GM12878 (cell line): Measurements from ENCODE around the gene MAML2. TPM values are rescaled to one million over a fixed set of nuclear protein-coding genes. Genes with fewer than 3 reads are reported as not detected.

ENCODE experiments used
- ATAC-seq: fragments of 200-7000 bp; cut with Tn5 transposase; 3 replicates; pipeline ENCODE4 v1.9.1; 2020; ENCODE audit warnings: mild to moderate bottlenecking, moderate library complexity
- BruUV-seq: library from RNA; stranded (reverse); fragments of 400-500 nt; replicated peaks from 2 replicates; lab custom pipeline; 2021; lab: Mats Ljungman, UMichigan
- CTCF ChIA-PET: fragments of 300-600 bp; sonication (Branson Sonifier 250); formaldehyde crosslinking; extraction: SDS; loops from one replicate; lab custom pipeline; 2021; ENCODE audit warnings: inconsistent platforms; lab: Yijun Ruan, JAX
- POLR2A ChIA-PET: fragments of 350-600 bp; formaldehyde crosslinking; extraction: SDS; loops from one replicate; lab custom pipeline; 2021; ENCODE audit warnings: inconsistent platforms; lab: Charles Lee
- RAD21 ChIA-PET: fragments of 300-600 bp; sonication (Branson Sonifier 250); formaldehyde crosslinking; loops from one replicate; lab custom pipeline; 2023; ENCODE audit warnings: antibody characterized with exemption; ENCODE audit not compliant: unreplicated experiment; lab: Charles Lee
- SMC1A ChIA-PET: fragments of 300-600 bp; sonication (Branson Sonifier 250); formaldehyde crosslinking; loops from one replicate; lab custom pipeline; 2023; ENCODE audit not compliant: unreplicated experiment, uncharacterized antibody; lab: Charles Lee
- DNase-seq: peaks from one replicate; pipeline ENCODE4 v3.0.0-alpha.2; 2011; ENCODE audit warnings: low read depth, low spot score
- FAIRE-seq: peaks from 3 replicates; lab custom pipeline; 2011; peaks lifted over from hg19 to GRCh38; lab: Jason Lieb, UNC
- H2AFZ ChIP-seq: 2 replicates; pipeline ENCODE4 v1.6.0; 2011; ENCODE audit warnings: low read depth, low read length, control low read depth; ENCODE audit not compliant: control insufficient read depth
- H3K27ac ChIP-seq: 2 replicates; pipeline ENCODE4 v1.5.1; 2011; ENCODE audit warnings: control low read depth; ENCODE audit not compliant: control insufficient read depth, insufficient read depth
- H3K27me3 ChIP-seq, 2 experiments: replicated peaks in 1 of 2; 2 replicates each; pipeline versions ENCODE4 v1.6.0 to v1.6.1; 2011; ENCODE audit warnings: low read length in 1 of 2; ENCODE audit not compliant: control insufficient read depth in 2 of 2, insufficient read depth in 2 of 2
- H3K36me3 ChIP-seq, 2 experiments: 2 replicates each; pipeline ENCODE4 v1.5.1; 2011; ENCODE audit warnings: low read length in 1 of 2; ENCODE audit not compliant: control insufficient read depth in 2 of 2, insufficient read depth in 2 of 2
- H3K4me1 ChIP-seq: 2 replicates; pipeline ENCODE4 v1.6.1; 2011; ENCODE audit warnings: mild to moderate bottlenecking, low read length, moderate library complexity, mixed read lengths; ENCODE audit not compliant: control insufficient read depth, insufficient read depth
- H3K4me2 ChIP-seq: 2 replicates; pipeline ENCODE4 v1.6.0; 2011; ENCODE audit warnings: control low read depth; ENCODE audit not compliant: control insufficient read depth, insufficient read depth
- H3K4me3 ChIP-seq: fragments of 200-600 bp; sonication (generic); 2 replicates; pipeline ENCODE4 v1.5.1; 2016
- H3K79me2 ChIP-seq: 2 replicates; pipeline ENCODE4 v1.6.0; 2011; ENCODE audit warnings: low read length; ENCODE audit not compliant: control insufficient read depth, insufficient read depth
- H3K9ac ChIP-seq: 2 replicates; pipeline ENCODE4 v1.8.0; 2011; ENCODE audit warnings: low read length, control low read depth, mixed read lengths; ENCODE audit not compliant: control insufficient read depth, insufficient read depth
- H3K9me3 ChIP-seq: replicated peaks from 3 replicates; pipeline ENCODE4 v1.5.1; 2011; ENCODE audit warnings: mild to moderate bottlenecking, low read length; ENCODE audit not compliant: control insufficient read depth, insufficient read depth
- H4K20me1 ChIP-seq: 2 replicates; pipeline ENCODE4 v1.6.0; 2011; ENCODE audit not compliant: control insufficient read depth, insufficient read depth
- CHD2 ChIP-seq: IDR thresholded peaks from 2 replicates; pipeline ENCODE4 v1.6.1; 2011; ENCODE audit warnings: low read depth, low read length, improper control_type of control experiment, borderline replicate concordance
- HDGF ChIP-seq: fragments of 450-650 bp; IDR thresholded peaks from 2 replicates; pipeline ENCODE4 v1.6.1; 2016; ENCODE audit warnings: antibody characterized with exemption
- KDM1A ChIP-seq: fragments of 200-600 bp; sonication (generic); IDR thresholded peaks from 2 replicates; pipeline ENCODE4 v1.6.1; 2016; ENCODE audit warnings: borderline replicate concordance
- MTA2 ChIP-seq: fragments of 450-650 bp; IDR thresholded peaks from 2 replicates; pipeline ENCODE4 v1.6.1; 2016; ENCODE audit warnings: low read depth, mild to moderate bottlenecking, moderate library complexity
- PML ChIP-seq: IDR thresholded peaks from 2 replicates; pipeline ENCODE4 v1.6.1; 2012; ENCODE audit warnings: low read length, inconsistent platforms
- RB1 ChIP-seq: fragments of 450-650 bp; formaldehyde crosslinking; IDR thresholded peaks from 2 replicates; pipeline ENCODE4 v1.6.1; 2017; ENCODE audit warnings: mild to moderate bottlenecking, borderline replicate concordance
- RFX5 ChIP-seq: IDR thresholded peaks from 2 replicates; pipeline ENCODE4 v1.6.1; 2011; ENCODE audit warnings: low read depth, low read length, improper control_type of control experiment
- STAT3 ChIP-seq: IDR thresholded peaks from 2 replicates; pipeline ENCODE4 v1.6.1; 2011; ENCODE audit warnings: low read depth, low read length, improper control_type of control experiment
- TARDBP ChIP-seq: IDR thresholded peaks from 2 replicates; pipeline ENCODE4 v1.6.1; 2016; ENCODE audit warnings: borderline replicate concordance
- WGBS: methylation state at CpG from one replicate; pipeline ENCODE4 v1.1.6; 2016; ENCODE audit warnings: low lambda C conversion rate; ENCODE audit not compliant: insufficient replicate concordance, insufficient coverage; ENCODE audit errors: missing lambda C conversion rate; 5-methylcytosine and 5-hydroxymethylcytosine counted together
- in situ Hi-C: fragments of 300-500 bp; cut with MboI; formaldehyde crosslinking; loops from 9 replicates; pipeline ENCODE4 v1.14.3; 2018; ENCODE audit warnings: mixed read lengths
- intact Hi-C: fragments of 100-400 bp; cut with micrococcal nuclease; formaldehyde crosslinking; loops from one replicate; pipeline ENCODE4 v1.14.2; 2022; ENCODE audit not compliant: unreplicated experiment
- polyA plus RNA-seq, 11 experiments: library from polyadenylated mRNA; depleted of rRNA in 4 of 11; unstranded in 6 of 11; stranded (reverse) in 5 of 11; fragments of >200 nt; fragmentation: Nextera tagmentation in 4 of 11; fragmentation: Illumina TruSeq in 1 of 11; extraction: Ambion mirVana in 4 of 11; extraction: Trizol in 1 of 11; gene quantifications; 1 replicate in 1 of 11; 2 replicates in 10 of 11; pipeline versions ENCODE4 v1.2.1 to v1.2.3, GENCODE V29; 2011 to 2016; ENCODE audit warnings: inconsistent platforms in 2 of 11, missing spikeins in 2 of 11, low read depth in 1 of 11
- total RNA-seq, 4 experiments: library from RNA; depleted of rRNA in 3 of 4; stranded (reverse); fragments of >200 nt in 3 of 4; fragmentation: Illumina TruSeq in 1 of 4; extraction: Trizol in 1 of 4; gene quantifications; 2 replicates each; pipeline versions ENCODE4 v1.2.1 to v1.2.3, GENCODE V29; 2013 to 2021

MAML2 gene
- total and polyA plus RNA-seq, 10 of the 15 experiments (the other 5 are each of a cell fraction or from before 2014, with no cell fraction given), result 2.5 to 15.1 (median 12.0) TPM

- BruUV-seq, result no TSS peak
- ATAC-seq, result no peak
- Histone ChIP-seq H3K4me1 (no peaks in the 10 kb centered on the region), H3K4me3 (no peak overlapping the region), H3K9me3 (no peaks in the 10 kb centered on the region), H3K36me3 (peaks cover 0 to 4% of the 10 kb centered on the region in 2 experiments; a peak in 1 of 4 replicates), H4K20me1 (no peaks in the 10 kb centered on the region; the same call in none of the 2 replicates), H3K9ac (no peak overlapping the region), H3K27me3 (no peaks in the 10 kb centered on the region), H3K27ac (no peak overlapping the region), H3K4me2 (no peak overlapping the region), H3K79me2 (peaks cover 76% of the 10 kb centered on the region), H2AFZ (no peak overlapping the region)
- SMC1A ChIA-PET, result interaction anchor here (0.9 to 3.5 kb wide), 5 partner anchors 10 to 50 kb away, joined by 3 to 17 read pairs (median 5); no protein-coding TSS in a partner anchor
- DNase-seq, result no peak
- POLR2A ChIA-PET, result interaction anchor here (0.9 to 1.3 kb wide), 4 partner anchors 10 to 65 kb away, joined by 3 read pairs; partner anchors contain the start of gene CCDC82
- 40% methylated on average over 1 of the region's 1 CpG for WGBS
- intact Hi-C loops, result no loop called here
- FAIRE-seq, result no peak
- TF ChIP-seq PML, result no peak
- TF ChIP-seq CHD2, result no peak
- no peak for TF ChIP-seq STAT3
- TF ChIP-seq HDGF, result no peak
- TF ChIP-seq RFX5, result no peak
- TF ChIP-seq KDM1A, result no peak
- TF ChIP-seq TARDBP, result no peak
- no peak for TF ChIP-seq RB1
- TF ChIP-seq MTA2, result no peak
- CTCF ChIA-PET, result interaction anchor here (0.7 to 1.8 kb wide), 3 partner anchors 13 to 33 kb away, joined by 3 to 8 read pairs (median 3); partner anchors contain the start of gene MAML2
- in situ Hi-C loops, result no loop called here
- RAD21 ChIA-PET, result interaction anchor here (1.4 kb wide), 2 partner anchors 14 to 17 kb away, joined by 3 to 5 read pairs; no protein-coding TSS in a partner anchor
Observed at GRCh38 chr11:96324912-96325311, 18.1 kb downstream of the MAML2 start.
